NCI-H1417 (cell line): ENCODE measurements around the gene RALY.

Source experiments
- DNase-seq, 3 experiments: peaks; one replicate each; lab custom pipeline; 2025; lab: John Stamatoyannopoulos, UW

The RALY gene

DNA sequence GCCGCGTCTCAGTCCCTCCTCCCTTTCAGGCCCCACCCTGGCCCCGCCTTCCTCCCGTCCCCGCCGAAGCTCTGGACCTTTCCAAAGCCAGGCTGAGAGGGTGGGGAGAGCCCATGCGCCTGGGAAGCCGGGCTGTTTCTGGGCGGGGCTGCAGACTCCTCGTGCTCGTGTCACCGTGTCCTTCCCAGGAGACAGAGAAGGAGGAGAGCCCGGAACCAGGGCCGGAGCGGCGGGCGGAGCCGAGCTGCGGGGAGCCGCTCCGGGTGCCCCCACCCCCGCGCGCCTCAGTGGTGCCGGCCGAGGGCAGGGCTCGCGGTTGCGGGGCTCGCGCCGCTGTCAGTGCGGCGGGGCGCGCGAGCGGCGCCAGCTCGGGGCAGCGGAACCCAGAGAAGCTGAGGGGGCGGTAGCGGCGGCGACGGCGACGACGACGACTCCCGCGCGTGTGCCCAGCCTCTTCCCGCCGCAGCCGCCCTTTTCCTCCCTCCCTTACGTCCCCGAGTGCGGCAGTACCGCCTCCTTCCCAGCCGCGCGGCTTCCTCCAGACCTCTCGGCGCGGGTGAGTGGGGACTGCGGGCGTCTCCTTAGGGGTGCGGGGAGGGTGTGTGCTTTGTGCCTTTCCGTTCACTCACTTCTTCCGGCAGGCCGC is at the start of gene RALY:
RALY (plus strand) TSS at position 336 of the 646 bp plus-strand sequence. CDS start 78,164 bp downstream, outside the sequence.
- no peak for DNase-seq

DNA sequence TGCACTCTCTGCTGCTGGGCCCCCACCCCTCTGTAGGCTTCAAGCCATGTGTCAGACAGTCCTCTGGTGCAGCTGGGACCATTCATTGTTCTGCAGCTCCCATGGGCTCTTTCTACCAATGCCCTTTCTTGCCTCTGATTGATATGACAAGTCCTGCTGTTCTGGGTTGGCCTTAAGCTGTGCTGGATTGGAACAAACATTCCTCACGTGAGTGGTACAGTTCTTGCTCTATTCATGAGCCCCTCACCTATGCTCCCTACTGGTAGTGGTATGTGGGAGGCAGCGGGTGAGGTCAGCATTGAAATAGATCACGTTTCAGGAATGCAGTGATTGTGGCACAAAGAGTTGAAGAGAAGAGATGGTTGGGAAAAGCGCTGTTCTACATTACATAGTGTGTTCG is 48.8 kb upstream of the RALY start:
- DNase-seq = no peak

DNA sequence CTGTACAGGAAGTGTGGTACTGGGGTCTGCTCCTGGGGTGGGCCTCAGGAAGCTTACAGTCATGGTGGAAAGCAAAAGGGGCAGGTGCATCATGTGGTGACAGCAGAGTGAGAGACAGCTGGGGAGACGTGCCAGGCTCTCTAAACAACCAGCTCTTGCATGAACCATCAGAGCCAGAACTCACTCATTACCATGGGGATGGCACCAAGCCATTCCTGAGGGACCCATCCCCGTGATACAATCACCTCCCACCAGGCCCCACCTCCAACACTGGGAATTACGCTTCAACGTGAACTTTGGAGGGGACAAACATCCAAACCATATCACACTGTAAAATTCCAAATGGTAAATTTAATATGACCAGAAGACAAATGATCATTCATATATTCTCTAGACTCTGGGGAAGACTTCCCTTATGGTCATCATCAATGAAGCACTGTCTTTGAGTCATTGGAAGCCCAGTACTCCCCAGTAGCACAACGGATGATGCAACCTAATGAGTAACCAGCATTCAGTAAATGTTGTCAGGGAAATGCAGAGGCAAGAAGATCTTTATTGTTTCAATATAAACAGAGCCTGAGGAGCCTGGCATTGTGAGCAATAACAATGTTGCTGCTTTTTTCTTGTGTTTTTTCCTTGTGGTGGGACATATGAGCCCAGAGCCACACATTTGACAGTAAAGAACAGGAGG is 48.2 kb upstream of the RALY start:
- no peak for DNase-seq

DNA sequence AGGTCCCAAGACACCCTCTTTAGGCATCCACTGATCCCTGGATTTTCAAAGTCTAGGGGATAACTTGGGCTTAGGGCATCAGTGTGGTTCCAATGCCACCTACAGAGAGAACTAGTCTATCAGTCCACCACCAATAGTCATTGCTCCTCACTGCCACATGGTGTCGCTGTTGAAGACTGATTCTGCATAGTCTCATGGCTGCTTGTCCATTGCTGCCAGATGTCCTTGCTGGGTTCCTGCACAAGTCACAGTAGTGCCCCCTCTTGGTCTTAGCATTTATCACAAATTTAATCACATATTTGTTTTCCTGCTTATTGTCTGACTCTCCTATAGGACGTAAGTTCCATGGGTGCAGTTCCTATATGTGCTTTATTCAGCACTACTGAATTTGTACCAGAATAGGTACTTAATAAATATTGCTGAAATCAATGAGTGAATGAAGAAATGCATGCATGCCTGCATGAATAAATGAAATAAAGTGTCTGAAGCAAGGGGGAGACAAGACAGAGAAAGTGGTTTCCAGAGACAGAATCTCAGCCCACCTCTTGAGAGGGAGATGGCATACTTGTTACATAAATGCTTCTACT is 45.9 kb upstream of the RALY start:
- peak in 2 of 3 experiments; percentile 21 to 48 for DNase-seq

DNA sequence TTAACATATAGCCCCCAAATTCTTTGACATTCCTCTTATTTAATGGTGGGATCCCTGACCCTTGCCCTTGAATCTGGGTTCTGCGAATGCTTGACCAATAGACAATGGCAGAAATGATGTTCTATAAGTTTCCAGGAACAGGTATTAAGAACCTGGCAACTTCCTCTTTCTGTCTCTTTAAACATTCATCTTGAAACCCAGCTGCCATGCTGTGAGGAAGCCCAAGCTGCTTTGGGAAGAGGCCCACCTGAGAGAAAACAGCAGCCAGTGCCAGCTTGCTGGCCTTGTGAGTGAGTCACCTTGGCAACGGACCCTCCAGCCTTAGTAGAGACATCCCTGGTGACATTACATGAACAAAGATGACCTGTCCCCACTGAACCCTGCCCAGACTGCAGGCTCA is 45.2 kb upstream of the RALY start:
- no peak for DNase-seq

DNA sequence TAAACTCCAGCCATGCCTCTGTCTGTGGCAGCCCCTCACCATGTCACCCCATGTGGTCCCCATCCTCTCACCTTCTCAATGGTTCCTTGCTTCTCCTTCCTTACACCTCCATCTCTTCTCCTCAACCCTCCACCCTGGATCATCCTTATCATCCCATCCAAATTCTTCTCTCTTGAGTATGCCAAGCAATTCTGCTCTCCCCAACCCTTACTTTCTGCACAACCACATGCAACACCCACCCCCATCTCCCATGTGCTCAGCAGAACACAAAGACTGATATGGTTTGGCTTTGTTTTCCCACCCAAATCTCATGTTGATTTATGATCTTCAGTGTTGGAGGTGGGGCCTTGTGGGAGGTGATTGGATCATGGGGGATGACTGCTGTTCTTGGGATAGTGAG is 42.5 kb upstream of the RALY start:
- DNase-seq = no peak

DNA sequence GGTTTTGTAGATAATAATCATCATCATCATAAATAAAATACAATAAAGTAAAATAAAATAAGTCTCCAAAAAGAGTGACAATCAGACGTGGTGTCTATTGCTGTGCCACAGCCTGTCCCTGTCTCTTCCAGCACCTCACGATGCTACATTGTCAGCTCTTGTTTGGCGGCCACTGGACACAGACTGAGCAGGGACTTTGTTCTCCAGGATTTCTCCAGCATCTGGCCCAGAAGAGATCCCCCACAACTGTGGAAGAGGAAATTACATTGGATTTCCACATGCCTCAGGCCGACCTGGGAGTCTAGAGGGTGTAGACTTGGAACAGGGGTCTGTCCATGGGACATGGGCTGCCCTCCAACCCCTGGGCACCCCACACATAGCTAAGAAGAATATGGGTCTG is 39.2 kb upstream of the RALY start:
- DNase-seq = no peak

DNA sequence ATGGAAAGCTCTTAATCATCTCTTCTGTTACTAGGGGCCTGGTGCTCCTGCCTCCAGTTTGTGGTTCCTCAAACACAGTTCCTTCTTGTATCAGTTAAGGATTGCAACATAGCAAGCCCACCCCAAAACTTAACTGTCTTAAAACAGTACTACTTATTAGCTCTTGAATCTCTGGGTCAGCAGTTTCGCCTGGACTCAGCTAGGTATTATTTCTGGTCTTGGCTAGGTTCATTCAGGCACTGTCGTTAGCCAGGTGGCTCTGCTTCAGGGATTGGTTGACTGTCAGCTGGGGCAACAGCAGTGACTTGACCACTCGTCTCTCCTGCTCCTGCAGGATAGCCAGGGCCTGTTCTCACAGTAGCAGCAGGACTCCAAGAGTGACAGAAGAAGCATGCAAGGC is 30.0 kb upstream of the RALY start:
- no peak for DNase-seq

DNA sequence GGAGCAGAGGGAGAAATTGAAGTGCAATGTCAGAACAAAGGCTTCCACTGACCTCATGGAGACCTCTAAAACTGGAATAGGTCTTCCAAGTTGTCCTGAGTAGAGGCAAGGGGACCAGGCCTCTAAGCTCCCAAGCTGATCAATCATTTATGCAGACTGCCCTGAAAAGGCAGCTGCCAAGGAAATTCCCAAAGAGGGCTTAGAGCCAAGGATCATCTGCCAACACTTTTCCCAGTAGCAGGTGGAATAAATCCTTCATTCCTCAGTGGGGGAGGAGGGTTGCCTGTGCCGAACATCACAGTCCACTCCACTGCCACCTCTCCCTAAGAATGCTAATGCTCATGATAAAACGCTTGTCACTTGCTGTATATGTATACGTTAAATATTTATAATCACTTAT is 29.3 kb upstream of the RALY start:
- DNase-seq = no peak

DNA sequence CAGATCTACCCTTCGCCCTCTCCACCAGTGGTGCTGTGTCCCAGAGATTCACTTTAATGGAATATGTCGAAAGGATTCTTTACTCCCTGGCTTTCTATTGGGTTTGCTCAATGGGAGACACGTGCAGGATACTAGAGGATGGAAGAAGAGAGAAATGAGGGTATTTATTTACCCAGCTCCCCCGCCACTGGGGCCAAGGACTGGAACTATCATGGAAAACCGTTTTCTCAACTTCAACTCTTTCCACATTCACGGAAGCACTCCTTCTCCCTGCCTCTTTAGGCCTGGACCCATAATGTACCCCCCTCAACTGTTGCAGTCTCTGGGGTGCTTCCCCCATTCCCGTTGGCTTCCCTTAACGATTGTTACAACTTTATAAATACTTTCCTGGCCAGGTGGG is 26.6 kb upstream of the RALY start:
- DNase-seq = no peak

DNA sequence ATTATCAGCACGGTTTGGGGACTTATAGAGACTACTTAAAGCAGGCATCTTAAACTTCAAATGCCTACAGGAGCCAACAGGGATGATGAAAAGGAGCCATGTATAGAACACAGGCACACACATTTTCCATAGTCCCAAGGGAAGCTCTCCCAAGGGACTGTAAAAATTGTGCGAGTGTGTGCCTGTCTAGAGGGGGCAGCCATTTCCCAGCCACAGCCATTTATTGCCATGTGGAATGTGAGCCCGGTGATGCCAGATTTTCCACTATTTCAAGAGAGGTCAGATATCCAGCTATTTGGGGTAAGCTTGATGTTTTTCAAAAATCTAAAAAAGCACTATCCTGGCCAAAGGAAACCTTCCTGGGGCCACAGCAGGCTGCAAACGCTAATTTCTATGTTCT is 24.1 kb upstream of the RALY start:
- no peak for DNase-seq

DNA sequence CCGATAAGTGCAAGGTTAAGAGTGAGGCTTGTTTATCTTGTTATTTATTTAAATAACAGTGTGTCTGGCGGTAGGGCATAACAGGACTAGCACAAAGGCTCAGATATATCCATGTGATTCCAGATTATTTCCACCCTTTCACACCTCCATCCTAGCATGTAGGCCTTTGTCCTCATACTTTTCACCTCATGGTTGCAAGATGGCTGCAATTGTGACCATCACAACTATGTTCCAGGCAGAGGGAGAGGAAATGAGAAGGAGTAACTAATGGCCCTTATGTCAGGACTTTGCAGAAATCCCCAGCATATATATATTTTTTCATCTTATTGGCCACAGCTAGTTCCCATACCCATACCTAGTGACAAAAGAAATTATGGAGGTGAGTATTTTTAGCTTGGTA is 23.5 kb upstream of the RALY start:
- DNase-seq = no peak

DNA sequence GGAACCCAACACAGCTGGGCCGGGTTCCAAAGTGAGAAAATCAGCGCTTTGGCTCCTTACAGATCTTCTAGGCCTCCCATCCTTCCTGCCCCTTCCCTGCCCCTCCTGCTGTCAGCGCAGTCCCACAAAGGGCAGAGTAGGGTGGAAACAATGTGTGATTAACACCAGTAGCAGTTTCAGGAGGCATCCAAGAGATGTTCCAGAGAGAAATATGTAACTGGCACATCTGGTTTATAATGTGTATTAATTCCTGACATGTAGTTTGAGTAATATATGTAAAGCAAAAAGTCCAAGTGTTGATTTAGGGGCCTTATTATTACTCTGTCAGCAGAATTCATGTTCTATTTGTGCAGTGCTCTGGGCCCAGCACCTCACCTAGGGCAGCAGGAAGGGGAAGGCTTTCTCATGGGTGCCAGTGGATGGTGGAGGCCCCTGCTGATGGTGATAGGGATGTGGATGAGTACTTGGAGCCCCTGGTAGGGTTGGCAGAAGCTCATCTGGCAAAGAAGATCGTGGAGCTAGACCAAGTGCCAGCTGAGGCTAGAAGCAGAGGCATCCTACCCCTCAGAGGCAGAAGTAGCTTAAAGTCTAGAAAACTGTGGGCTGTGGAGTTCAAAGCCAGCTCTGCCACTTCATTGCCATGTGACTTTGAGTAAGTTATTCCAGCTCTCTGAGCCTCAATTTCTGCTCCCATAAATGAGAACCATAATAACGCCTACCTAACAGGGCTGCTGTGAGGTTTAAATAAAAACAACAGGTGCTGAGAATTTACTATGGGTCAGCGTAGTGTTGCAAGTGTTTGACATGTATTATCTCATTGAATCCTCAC is 22.4 kb upstream of the RALY start:
- no peak for DNase-seq

DNA sequence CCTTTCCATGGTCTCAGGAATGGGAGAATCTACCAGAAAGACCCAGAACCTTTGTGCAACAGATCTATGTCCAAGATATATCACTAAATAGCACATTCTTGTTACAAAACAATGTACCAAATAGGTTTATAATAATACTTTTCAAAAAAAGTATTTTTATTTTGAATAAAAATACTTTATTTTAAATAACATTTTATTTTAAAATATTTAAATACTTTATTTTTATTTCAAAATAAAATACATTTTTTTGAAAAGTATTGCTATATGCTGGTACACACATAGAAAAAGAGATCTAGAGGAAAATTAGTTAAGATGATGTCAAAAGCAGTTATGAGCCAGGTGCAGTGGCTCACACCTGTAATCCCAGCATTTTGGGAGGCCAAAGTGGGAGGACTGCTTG is 16.8 kb upstream of the RALY start:
- no peak for DNase-seq

DNA sequence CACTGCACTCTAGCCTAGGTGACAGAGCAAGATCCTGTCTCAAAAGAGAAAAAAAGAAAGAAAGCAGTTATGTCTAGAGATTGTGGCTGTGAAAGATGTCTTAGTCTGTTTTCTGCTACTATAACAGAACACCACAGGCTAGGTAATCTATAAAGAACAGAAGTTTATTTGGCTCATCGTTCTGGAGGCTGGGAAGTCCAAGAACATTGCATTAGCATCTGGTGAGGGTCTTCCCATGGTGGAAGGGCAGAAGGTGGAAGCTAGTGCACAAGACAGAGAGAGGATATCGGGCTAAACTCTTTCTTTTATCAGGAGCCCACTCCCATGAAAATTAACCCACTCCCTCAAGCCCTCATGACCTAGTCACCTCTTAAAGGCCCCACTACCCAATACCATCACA is 16.2 kb upstream of the RALY start:
- DNase-seq = no peak

DNA sequence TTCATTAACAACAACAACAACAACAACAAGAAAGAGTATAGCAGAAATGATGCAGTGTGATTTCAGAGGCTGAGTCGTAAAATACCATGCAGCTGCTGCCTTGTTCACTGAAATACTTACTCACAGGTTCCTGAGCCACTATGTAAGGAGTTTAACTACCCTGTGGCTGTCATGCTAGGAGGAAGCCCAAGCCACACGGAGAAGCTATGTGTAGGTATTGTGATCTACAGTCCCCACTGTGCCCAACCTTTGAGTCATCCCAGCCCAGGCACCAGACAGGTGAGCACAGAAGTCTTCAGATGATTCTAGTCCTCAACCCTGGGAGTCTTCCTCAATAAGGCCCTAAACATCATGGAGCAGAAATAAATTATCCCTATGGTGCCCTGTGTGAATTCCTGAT is 14.6 kb upstream of the RALY start:
- DNase-seq = no peak

DNA sequence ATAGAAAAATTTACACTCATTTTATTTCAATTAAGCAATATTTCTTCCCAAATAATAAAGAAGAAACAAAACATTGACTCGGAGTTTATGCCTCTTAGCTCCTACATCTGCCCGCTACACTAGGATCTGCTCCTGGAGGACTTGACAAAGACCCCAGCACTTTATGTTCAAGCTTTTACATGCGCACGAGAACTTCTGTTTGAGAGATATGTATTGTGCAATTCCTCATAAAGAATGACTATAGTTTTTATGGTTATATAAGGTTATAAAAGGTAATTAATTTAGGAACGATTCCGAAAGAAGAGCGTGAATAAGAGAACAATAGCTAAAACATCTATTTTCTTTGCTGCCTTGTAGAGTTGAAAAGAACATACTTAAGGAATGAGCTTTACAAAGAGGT is 12.4 kb upstream of the RALY start:
- DNase-seq = no peak

DNA sequence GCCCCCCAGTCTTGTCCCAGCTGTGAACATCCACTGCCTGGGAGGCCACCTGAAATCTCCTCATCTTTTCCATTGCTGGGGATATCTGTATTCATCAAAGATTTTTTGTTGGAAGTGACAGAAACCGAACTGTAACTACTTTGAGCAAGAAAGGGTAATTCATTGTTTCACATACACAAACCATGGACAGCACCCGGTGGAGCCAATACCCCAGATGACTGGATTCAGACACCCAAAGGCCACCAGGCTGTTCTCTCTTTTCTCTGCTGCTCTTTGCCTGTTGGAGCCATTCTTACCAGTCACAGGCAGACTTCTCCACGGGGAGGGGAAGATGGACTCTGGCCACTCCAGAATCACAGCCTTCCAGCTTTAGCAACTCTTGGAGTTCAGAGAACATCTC is 11.7 kb upstream of the RALY start:
- no peak for DNase-seq

DNA sequence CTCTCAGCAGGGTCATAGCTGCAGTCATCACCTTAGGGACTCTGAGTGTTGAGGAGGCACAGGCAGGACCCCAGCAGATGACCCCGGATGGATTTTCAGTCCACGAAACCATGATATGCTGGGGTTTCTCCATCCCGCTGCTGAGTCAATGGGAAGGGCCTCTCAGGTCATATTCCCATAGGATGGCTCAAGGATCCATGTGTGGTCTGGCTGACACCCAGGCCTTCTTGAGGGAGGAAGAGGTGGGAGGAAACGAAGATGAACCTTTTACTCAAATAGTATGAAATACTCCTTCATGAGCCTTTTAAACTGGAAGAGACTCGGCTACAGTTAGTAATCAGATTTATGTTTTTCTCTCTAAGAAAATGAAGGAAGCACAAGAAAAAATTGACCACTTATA is 10.3 kb upstream of the RALY start:
- DNase-seq = no peak

DNA sequence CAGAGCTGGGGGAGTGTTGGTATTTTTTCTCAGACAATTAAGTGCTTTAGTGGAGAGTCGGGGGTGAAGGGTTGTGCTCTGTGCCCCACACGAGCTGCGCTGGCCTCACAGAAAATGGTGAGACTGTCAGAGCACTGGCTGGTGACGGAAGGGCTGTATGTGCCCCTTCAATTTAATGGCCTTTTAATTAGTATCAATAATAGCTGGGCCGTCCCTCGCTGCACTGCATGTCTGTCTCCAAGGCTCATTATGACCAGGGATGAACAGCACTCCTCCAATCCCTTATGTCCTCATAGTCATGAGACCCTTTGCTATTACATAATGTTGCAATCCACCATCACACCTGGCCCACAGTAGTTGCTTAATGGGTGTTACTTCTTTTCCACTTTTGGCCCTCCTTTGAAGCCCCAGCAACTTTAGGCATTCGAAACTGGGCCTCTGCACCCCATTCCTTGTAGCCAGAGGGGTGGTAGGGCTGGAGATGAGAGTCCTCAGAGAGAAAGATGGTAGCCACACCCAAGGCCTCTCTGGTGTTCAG is 9.5 kb upstream of the RALY start:
- peak in 1 of 3 experiments; percentile 44 for DNase-seq

DNA sequence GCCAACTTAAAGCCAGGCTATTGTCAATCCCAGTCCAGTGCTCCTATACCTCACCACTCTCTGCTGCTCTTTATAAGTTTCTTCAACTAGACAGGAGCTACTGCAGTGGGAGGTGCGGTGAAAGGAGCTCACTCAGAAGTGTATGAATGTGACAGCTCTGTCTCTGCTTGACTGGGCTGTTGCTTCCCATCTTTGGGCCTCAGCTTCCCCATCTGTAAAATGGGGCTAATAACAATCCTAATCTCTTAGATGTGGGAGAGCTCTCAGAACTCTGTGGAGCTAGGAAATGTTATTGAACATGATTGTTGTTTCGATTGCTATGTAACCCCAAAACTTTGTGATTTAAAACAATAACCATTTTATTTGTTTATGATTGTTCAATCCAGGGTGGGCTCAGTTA is 8.4 kb upstream of the RALY start:
- DNase-seq = no peak

DNA sequence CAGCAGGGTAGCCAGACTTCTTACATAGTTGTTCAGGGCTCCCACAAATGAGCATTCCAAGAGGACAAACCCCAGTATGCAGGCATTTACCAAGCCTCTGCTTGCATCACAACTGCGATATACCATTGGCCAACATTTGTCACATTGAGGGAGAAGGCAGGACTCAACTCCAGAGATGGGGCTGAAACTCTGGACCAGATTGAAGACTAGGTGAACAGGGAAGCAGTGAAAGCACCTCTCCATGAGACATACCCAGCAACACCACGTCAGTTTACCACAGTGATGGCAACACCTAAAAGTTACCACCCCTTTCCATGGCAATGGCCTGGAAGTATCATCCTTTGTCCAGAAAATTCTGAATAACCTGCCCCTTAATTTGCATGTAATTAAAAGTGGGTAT is 7.9 kb upstream of the RALY start:
- no peak for DNase-seq
